ENCODE results near the gene CCDC102B. TPM values are rescaled to one million over a fixed set of nuclear protein-coding genes. Genes with fewer than 3 reads are reported as not detected.
"Not testable (repeated sequence)": the region's sequence is repeated elsewhere in the genome, so short reads cannot be mapped to it uniquely, and the experiment has no call there.

CCDC102B gene
- 11.9 TPM for polyA plus RNA-seq (ENCODE audit: insufficient read length)

DNA sequence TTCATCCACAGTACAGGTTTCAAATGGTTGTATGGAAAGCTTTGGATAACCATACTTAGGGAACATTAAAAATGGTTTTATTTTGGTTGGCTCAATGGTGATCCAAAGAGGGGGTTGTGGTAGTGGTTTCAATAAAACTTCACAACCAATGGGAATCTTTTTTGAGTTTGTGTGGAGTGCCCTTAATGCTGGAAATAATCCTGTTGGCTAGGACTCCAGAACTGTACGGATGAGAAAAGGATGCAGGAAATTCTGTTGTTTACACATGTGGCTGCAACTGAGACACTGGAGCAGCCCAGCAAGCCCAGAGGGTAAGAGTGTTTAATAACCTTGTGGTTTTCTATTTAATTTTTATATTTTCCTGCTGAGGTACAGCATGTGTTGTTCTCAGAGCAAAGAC lies at the start of gene CCDC102B:
TSS of gene CCDC102B (plus strand) at position 210 of the 400 bp plus-strand sequence. CDS start 38,684 bp downstream, outside the sequence.
- DNase-seq (ENCODE audit: low read depth) = no peak

DNA sequence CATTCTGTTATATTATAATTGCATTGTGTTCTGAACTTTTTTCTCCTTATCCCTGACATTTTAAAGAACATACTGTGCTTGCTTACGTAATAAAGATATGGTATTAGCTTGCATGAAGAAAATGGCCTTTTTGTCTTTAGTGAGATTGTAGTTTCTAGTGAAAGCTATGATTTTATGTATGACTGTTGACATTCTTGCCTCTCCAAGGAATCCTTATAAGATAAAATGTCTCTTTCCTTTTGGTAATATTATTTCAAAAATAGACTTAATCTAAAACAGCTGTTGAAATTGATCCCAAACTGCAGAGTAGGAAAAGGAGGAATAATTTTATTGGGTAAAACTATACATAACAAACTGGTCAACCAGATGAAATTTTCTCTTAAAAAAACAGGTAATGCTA lies 40.8 kb upstream of the CCDC102B start:
- DNase-seq (ENCODE audit: low read depth) = peak; percentile 78

DNA sequence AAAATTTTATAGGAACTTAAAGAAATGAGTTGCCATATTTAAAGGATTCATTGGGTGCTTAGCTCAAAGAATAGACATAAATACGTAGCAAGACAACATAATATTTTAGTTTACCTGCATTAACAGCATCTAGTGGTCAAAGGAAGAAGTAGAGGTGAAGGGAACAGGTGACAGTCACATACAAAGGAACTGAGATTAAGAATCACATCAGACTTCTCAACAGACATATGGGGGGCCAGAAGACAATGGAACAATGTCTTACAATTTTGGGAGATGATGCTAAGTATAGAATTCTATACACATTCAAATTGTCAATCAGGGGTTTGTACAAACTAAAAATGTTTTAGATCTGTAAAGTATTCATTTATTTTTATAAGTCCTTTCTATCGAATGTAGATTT lies 38.6 kb upstream of the CCDC102B start:
- DNase-seq (ENCODE audit: low read depth) = no peak

DNA sequence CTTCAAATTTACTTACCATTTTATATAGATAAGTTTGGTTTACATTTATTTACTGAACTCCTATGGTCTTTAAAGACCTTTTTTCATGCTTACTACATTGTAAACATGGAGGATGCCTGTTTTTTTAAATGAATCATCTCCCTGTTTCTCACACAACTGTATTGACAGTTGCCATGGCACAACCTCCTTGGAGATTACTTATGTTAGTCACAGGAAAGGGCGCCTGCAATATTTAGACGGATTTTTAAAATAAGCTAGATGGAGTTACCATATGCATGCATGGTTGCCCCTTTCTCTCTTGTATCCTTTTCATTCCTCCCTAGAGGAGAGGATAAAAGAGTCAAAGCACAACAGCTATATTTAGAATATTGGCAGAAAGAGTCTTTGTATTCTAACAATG lies 34.8 kb upstream of the CCDC102B start:
- no peak for DNase-seq (ENCODE audit: low read depth)

DNA sequence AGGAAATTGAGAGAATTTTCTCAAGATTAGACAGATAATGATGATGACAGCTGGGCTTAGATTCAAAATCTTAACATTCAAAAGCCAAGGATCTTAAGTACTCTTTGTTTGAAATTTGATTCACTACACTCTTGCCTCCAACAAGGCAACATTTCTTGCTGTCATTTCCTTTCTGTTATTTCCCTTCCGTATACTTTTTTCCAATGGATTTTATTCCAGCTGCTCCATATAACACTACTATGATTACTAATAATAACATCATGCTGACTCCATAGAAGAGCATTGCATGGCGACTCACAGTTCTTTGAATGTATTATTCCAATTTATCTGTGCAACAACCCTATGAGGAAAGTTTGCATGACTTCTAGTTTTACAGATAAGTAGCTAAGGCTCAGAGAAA lies 33.9 kb upstream of the CCDC102B start:
- no peak for DNase-seq (ENCODE audit: low read depth)

DNA sequence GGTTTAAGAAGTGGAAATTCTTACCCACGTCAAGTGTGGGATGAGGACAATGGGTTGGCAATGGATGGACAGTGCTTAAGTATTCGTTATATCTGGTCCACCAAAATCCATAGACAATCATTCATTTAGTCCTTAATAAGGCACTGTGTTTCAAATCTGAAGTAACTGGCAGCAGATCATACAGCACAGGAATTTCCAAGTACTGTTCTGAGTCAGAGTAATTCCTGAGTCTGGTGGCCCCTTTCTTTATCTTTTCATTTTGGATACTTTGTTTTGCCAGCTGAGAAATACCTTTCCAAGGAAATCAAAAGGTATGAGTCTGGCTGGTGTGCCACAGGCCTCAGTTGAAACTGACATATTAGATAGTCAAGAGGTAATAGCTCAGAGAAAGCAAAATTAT lies 31.4 kb upstream of the CCDC102B start:
- DNase-seq (ENCODE audit: low read depth) = no peak

DNA sequence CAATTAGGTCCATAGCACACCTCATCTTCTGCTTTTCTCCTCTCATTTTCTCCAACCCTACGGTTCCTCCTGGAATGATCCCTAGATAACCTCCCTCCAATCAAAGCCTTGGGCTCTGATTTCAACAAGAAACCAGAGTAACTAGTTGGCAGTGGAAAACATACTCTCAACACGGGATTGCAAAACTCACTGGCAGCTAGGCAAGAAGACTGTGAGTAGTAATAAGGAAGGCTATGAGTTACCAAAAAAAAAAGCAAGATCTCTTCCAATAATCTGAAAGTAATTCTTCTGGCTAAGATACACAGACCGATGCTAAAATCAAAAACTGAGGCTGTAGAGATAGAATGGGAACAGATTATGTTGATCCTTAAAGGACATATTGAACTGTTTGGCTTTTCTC lies 28.4 kb upstream of the CCDC102B start:
- DNase-seq (ENCODE audit: low read depth) = no peak

DNA sequence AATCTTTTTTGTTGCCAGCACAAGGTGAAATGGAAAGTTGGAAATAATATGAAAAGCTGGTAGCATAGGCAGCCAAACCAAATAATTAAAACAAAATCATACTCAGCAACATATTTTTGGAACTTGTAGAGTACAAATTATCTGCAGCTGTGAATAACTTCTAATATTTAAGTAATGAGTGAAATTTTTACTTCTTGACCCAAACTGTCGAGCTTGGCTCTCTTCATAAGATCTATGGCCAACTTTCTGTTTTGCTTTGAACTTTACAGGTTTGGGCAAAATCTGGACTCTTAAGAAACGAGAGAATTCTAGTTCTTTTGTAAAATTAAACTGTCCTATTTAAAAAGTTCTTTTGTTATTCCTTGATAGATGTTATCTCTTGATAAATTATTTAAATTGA lies 25.6 kb upstream of the CCDC102B start:
- DNase-seq (ENCODE audit: low read depth) = no peak

DNA sequence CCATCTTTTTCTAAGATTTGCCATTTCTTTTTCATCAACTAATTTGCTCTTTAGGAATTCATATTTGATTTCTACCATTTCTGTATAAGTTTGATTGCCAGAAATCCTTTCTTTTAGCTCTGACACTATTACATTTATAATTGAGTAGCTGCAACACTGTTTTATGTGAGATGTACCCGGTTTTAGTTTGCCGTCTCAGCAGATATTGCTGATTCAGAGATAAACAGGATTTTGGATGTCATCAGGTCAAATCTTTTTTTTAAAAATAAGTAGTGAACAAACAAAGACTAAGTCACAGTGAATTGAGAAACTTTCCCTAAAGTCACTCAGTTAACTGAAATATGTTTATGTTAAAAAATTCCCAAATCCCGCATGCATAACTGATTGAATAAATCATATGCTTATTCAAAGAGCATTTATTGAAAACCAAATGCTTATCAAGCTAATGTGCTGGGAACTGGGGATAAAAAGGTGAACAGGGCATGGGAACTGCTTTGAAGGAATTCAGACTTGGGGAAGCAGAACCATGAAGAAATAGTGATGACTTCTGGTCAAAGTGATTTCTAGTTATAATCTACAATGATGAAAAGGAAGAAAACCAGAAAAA lies 19.5 kb upstream of the CCDC102B start:
- no peak for DNase-seq (ENCODE audit: low read depth)

DNA sequence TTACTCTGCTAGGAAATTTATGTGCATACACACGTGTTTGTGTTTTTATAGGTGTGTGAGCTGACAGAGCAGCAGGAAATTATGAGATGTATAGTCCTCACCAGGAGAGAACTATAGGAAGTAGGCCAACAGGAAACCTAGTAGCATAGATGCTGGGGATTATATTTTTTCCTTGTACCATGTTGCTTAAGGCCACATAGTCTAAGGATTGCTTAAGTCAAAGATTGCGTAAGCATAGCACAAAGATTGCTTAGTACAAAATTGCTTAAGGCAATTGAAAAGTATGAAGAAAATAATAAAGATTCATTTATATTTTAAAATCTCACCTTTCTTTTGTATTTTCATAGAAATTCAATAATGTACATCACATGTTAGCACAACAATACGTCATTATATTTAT lies 18.7 kb upstream of the CCDC102B start:
- DNase-seq (ENCODE audit: low read depth) = no peak

DNA sequence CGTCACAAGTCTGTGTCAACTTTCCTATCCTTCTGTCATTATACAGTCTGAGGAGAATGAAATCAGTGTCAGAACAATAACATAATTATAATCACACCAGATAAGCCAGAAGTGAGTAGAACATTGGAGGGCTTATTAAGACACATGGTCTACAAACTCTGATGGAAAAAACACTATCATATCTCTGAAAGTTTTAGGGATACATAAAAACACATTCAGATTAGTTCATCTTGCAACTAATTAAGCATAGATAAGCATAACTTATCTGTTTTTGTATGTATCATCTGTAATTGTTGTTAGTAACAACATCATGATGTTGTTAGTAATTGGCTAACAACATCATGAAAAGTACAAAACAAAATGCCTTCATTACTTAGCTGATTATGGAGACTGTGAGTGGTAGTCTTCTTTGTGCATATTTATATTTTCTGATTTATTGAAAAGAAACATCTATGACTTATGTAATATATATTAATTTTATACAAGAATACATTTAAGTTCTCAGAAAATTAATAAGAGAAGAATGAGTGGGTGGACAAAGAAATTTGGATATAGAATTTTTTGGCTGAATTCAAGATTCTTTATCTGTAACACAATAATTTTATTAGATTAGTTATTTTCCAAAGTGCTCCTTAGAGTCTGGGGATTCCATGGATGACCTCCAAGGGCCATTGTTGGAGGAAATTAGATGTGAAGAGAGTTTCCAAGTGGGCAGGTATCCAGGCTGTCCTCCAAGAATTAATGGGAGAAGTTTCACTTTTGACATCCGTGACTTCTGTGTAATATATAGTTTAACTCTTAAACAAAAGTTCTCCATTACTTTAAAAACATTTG lies 16.9 kb upstream of the CCDC102B start:
- DNase-seq (ENCODE audit: low read depth) = no peak

DNA sequence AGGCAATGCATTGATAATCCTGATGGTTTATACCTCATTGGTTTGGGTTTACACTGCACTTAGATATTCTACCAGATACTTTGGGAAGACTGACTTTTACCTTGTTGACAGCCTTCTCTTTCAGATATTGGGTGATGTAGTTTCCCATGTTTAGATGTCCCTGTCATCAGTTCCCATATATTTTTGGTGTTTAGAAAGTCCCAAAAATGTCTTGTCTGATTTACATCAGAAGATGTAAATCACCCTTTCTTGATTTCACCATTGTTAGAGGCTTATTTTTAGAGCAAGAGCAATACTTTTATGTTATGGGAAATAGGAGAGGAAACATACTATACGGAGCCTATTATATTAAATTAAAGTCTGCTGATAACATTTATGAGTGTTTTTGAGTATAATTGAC lies 14.4 kb upstream of the CCDC102B start:
- no peak for DNase-seq (ENCODE audit: low read depth)

DNA sequence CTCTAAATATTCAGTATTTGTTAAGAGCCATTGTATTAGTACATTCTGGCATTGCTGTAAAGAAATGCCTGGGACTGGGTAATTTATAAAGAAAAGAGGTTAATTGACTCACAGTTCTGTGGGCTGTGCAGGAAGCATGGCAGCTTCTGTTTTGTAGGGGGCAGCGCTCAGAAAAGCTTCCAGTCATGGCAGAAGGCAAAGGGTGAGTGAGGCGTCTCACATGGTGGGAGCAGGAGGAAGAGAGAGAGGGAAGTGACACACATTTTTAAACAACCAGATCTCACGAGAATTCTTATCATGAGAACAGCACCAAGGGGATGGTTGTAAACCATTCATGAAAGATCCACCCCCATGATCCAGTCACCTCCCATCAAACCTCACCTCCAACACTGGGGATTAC lies 13.8 kb upstream of the CCDC102B start:
- no peak for DNase-seq (ENCODE audit: low read depth)

DNA sequence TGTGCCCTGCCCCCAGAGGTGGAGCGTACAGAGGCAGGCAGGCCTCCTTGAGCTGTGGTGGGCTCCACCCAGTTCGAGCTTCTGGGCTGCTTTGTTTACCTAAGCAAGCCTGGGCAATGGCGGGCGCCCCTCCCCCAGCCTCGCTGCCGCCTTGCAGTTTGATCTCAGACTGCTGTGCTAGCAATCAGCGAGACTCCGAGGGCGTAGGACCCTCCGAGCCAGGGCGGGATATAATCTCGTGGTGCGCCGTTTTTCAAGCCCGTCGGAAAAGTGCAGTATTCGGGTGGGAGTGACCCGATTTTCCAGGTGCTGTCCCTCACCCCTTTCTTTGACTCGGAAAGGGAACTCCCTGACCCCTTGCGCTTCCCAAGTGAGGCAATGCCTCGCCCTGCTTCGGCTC lies 7.6 kb upstream of the CCDC102B start:
- not testable (repeated sequence) for DNase-seq (ENCODE audit: low read depth)

DNA sequence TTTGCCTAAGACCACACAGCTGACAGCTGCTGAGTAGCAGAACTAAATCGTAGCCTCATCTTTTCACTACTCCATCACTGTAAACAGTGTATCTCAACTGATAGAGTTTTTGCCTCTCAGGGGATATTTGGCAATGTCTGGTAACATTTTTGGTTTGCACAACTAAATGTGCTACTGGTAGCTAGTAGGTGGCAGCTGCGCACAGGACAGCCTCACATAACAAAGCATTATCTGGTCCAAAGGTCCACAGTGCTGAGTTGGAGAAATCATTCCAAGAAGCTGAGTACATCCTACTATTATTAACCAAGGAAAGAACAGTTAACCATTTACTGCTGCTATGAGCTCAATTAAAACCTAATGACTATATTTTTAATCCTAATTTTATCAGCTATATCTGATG lies 6.1 kb upstream of the CCDC102B start:
- DNase-seq (ENCODE audit: low read depth) = no peak

DNA sequence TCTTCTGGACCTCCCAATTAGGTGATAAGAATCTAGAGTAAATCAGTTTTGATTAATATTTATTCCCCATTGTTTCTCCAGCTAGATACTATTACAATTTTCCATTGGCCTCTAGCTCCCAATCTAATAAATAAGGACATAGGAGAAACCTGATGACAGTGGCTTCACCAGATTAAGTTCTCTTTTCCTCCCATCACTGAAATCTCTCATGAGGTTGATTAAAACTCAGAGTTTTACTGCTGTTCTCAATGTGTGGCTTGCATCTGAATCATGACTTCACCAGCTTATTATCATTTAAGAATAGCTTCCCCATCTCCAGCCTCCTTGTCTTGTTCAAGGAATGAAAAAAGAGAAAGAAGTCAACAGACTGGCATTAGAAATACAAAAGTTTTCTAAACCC lies 3.9 kb upstream of the CCDC102B start:
- no peak for DNase-seq (ENCODE audit: low read depth)

DNA sequence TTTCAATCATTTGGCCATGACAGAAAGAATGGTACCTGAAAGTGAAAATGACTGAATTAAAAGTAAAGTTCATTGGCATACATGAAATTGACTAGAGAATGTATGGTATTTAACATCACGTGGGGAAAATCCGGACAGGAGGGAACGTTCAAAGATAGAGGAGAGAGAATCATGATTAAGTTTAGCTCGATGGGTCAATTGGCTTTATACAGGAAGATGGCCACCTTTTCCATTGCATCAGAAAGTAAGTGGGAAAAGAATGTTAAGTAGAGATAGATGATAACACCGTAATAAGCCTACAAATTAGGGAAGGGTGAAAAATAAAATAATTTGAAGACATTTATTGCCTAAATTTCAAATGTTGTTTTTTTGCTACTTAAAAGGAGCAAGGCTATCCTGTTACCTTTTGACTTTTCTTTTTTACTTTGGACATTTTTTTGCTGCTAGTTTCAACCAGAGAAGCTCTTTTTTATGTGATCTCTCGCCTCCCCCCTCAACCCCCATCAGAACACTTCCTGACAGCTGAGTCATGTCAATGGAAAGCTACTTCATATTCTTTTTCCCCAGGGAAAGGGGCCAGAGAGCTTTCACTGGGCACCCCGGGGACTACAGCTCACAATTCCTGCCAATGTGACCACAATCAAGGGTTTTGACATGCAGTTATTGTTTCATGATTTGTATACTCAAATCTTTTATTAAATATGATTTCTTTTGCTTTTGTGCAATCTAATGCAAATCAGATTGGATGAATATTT lies 767 bp upstream of the CCDC102B start:
- DNase-seq (ENCODE audit: low read depth) = no peak

DNA sequence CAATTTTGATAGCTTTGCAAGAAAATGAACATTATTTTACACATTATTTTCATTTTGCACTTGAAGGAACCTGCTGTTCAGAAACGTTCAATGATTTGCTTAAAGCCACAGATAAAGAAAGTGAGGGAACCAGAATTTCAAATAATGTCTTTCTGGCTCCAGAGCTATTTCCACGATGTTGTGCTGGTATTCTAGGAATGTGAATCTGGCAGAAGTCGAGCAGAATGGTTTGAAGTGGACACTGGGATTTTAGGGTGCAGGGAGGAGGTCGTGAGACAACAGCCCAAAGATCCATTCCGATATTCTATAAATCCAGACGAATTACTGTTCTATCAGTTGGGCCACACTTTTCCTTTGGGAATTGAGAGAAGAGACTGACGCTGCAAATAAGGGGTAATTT lies 2.2 kb downstream of the CCDC102B start:
- no peak for DNase-seq (ENCODE audit: low read depth)

DNA sequence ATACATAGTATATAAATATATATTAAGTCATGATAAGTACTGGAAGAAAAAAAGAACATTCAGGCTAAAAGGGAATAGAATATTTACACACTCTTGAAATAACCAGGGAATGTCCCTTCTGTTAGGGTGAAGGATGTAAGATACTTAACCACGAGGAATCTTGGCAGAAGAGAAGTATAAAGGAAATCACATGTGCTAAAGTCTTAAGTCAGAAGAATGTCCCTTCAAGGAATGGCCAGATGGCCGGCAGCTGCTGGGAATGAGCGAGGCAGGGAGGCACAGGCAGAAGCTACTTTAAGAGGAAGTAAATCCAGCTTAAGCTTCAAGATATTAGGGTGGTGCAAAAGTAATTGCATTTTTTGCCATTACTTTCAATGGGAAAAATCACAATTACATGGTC lies 5.5 kb downstream of the CCDC102B start:
- DNase-seq (ENCODE audit: low read depth) = peak; percentile 73

DNA sequence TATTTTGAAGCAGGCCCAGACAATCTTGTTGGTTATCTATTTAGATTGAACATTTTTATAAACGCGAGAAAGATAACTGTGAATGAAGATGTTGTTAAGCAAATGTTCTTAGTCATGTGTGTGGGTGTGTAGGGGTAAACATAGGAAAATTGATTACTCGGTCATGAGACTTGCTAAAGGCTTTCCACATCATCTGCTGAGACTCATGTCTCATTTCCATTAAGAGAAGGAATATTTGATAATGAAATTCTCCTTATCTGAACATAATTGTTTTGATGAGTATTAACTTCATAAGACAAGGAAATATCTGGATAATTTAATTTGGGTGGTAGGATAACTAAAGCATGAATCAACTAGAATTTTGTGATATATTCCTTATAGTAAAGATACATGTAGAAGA lies 19.7 kb downstream of the CCDC102B start:
- DNase-seq (ENCODE audit: low read depth) = no peak

DNA sequence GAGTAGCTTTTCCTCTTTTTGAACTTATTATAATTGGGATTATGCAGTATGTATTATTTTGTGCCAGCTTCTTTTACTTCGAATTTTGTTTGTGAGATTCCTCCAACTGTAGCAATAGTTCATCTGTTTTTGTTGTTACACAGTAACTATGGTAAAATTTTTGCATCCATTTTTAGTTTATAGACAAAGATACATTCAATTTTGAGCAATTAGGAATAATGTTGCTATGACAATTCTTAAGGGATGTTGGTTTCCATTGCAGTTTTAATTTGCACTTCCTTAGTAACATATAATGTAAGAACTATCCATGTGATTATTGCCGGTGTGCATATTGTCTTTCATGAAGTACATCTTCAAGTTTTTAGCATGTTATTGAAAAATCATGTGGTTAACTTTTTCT lies 20.7 kb downstream of the CCDC102B start:
- no peak for DNase-seq (ENCODE audit: low read depth)

DNA sequence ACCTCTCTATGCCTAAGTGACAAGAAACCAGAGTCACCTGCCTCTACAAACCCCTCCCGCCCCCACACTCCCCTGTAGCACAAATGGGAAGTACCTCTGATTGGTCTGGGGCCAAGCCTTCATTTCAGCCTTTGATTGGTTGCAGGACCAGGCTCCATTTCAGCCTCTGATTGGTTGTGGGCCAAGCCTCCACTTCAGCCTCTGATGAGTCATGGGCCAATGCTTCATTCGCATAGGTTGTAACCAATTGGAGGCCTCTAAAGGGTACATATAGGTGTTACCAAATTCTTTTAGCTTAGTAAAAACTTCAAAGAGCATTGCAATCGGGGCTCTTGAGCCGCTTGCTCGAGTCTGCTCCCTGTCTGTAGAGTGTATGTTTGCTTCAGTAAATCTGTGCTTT lies 25.0 kb downstream of the CCDC102B start:
- DNase-seq (ENCODE audit: low read depth) = no peak

DNA sequence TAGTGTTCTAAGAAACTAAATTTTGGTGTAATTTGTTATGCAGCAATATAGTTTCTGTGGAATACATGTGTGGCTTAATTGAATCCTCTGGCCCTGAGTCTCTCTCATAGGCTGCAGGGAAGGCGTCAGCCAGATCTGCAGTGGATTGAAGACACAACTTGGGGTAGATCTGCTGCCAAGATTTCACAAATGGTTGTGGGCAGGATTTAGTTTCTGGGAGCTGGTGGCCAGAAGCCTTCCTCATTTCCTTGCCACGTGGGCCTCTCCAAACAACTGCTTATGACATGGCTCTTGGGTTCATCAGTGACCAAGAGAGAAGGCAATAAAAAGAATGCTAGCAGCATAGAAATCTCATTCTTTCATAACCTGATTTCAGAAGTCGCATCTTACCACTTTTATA lies 28.2 kb downstream of the CCDC102B start:
- no peak for DNase-seq (ENCODE audit: low read depth)

Data from forelimb muscle (tissue), 1 donor.